Gastroesophageal sphincter (tissue), 4 donors: ENCODE measurements around the gene PMP22. TPM values are rescaled to one million over a fixed set of nuclear protein-coding genes. Genes with fewer than 3 reads are reported as not detected.

ENCODE experiments used
- ATAC-seq: fragments of 150-250 bp; one replicate; pipeline ENCODE4 v1.9.1; 2016; ENCODE audit warnings: mild to moderate bottlenecking, moderate library complexity
- H3K27ac ChIP-seq, 4 donors: fragments of 200-600 bp; sonication (generic) in 3 of 4; 1 replicate in 3 of 4; 2 replicates in 1 of 4; pipeline ENCODE4 v1.5.1; 2016 to 2019
- H3K27me3 ChIP-seq: fragments of 200-600 bp; sonication (generic); one replicate; pipeline ENCODE4 v1.5.1; 2019
- H3K36me3 ChIP-seq, 2 donors: fragments of 200-600 bp; sonication (generic); one replicate each; pipeline ENCODE4 v1.5.1; 2019; ENCODE audit warnings: control low read depth in 1 of 2
- H3K4me1 ChIP-seq, 3 donors: fragments of 200-600 bp; sonication (generic); 1 replicate in 2 of 3; 2 replicates in 1 of 3; pipeline ENCODE4 v1.5.1; 2016 to 2019; ENCODE audit warnings: control low read depth in 2 of 3
- H3K4me3 ChIP-seq, 2 donors: fragments of 200-600 bp; sonication (generic); one replicate each; pipeline ENCODE4 v1.5.1; 2019; ENCODE audit warnings: mild to moderate bottlenecking in 1 of 2, moderate library complexity in 1 of 2
- H3K9me3 ChIP-seq, 3 donors: fragments of 200-600 bp; sonication (generic); one replicate each; pipeline ENCODE4 v1.5.1; 2017 to 2019; ENCODE audit warnings: control low read depth in 2 of 3
- EP300 ChIP-seq: sonication (generic); formaldehyde crosslinking; IDR thresholded peaks from one replicate; pipeline ENCODE4 v1.6.1; 2017; ENCODE audit warnings: antibody characterized with exemption, mild to moderate bottlenecking
- POLR2A ChIP-seq, 2 donors: fragments of 450-650 bp; IDR thresholded peaks; one replicate each; pipeline ENCODE4 v1.6.1; 2017; ENCODE audit warnings: antibody characterized with exemption in 2 of 2, mild to moderate bottlenecking in 2 of 2, moderate library complexity in 1 of 2
- POLR2AphosphoS5 ChIP-seq: sonication (generic); formaldehyde crosslinking; IDR thresholded peaks from one replicate; pipeline ENCODE4 v1.6.1; 2017; ENCODE audit warnings: antibody characterized with exemption
- WGBS, 2 donors: methylation state at CpG; one replicate each; pipeline ENCODE4 v1.1.5; 2018; ENCODE audit warnings: low coverage in 1 of 2; 5-methylcytosine and 5-hydroxymethylcytosine counted together
- total RNA-seq, 4 donors: library from RNA; depleted of rRNA; stranded (reverse); fragments of >200 nt; gene quantifications; one replicate each; pipeline ENCODE4 v1.1.0, GENCODE V29; 2016
- TF ChIP-seq, protein P1 (sequence below), 4 experiments: fragments of 200-600 bp in 2 of 4; fragments of 450-650 bp in 2 of 4; sonication (generic) in 1 of 4; IDR thresholded peaks; one replicate each; pipeline ENCODE4 v1.5.1; 2017 to 2019; ENCODE audit warnings: antibody characterized with exemption in 4 of 4, mild to moderate bottlenecking in 2 of 4, moderate library complexity in 2 of 4

The PMP22 gene
- total RNA-seq = 100 to 1,000 TPM; 145 to 268 (median 242) TPM

DNA sequence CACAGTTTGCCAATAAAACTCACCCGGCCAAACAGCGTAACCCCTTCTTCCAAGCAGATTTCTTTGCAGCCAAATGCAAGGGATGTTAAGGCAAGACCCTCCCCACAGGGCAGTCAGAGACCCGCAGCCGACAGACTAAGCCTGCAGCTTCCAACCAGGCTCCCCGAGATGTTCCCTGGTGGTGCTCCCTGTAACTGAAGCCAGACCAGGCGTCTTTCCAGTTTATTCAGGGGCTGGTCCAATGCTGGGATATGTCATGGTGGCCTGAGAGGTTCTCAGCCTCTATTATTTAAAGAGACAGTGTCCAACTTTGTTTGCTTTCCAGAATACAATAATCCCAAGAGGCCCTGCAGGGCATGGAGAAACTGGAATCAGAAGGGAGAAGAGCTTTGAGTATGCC is at the start of gene PMP22:
TSS of gene PMP22 (minus strand) at position 196 of the 400 bp plus-strand sequence. CDS start 4,599 bp downstream, outside the sequence.
- H3K4me3 ChIP-seq = peak within 1 kb of the TSS; percentile 21 to 70
- H3K27me3 ChIP-seq = no peaks in the 10 kb centered on the region
- H3K36me3 ChIP-seq = no peaks in the 10 kb centered on the region
- no peaks in the 10 kb centered on the region for H3K9me3 ChIP-seq
- ATAC-seq = no peak
- 45% methylated on average over 5 of the region's 6 CpGs; no CpG with 5 or more reads in 1 of the 2 donors for WGBS, 2 donors
- H3K4me1 ChIP-seq = peaks cover 0 to 43% (median 6%) of the 10 kb centered on the region in 3 donors
- peak within 1 kb of the TSS in 3 of 4 donors; percentile 53 to 98 (median 96) for H3K27ac ChIP-seq
- TF ChIP-seq EP300 = no peak
- TF ChIP-seq POLR2AphosphoS5 = peak; percentile 30
- TF ChIP-seq, protein P1, sequence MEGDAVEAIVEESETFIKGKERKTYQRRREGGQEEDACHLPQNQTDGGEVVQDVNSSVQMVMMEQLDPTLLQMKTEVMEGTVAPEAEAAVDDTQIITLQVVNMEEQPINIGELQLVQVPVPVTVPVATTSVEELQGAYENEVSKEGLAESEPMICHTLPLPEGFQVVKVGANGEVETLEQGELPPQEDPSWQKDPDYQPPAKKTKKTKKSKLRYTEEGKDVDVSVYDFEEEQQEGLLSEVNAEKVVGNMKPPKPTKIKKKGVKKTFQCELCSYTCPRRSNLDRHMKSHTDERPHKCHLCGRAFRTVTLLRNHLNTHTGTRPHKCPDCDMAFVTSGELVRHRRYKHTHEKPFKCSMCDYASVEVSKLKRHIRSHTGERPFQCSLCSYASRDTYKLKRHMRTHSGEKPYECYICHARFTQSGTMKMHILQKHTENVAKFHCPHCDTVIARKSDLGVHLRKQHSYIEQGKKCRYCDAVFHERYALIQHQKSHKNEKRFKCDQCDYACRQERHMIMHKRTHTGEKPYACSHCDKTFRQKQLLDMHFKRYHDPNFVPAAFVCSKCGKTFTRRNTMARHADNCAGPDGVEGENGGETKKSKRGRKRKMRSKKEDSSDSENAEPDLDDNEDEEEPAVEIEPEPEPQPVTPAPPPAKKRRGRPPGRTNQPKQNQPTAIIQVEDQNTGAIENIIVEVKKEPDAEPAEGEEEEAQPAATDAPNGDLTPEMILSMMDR (IDR thresholded peaks at IDR 0.05) = peak in 1 of 4 experiments; percentile 13
- no peak for TF ChIP-seq POLR2A (IDR thresholded peaks at IDR 0.05)

DNA sequence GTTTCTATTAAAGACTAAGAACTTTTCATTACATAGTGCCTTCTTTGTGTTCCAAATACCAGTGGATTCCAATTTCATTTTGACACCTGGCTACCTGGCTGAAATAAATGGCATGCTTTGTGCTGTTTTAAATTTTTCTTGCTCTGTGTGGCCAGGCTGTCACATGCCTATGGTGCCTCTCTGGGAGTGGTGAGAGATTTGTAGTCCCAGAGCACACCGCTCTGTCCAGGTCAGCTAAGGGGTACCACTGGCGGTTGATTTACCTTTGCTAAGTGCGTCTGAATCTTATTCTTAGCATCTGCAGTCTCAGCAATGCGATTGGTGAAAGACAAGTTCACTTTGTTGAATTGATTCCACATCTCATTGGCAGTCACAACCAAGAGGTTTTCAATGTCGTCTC is 46.9 kb upstream of the PMP22 start:
- WGBS, 2 donors = 97 to 100% methylated on average over 3 to 5 of the region's 5 CpGs
- H3K9me3 ChIP-seq = no peaks in the 10 kb centered on the region

DNA sequence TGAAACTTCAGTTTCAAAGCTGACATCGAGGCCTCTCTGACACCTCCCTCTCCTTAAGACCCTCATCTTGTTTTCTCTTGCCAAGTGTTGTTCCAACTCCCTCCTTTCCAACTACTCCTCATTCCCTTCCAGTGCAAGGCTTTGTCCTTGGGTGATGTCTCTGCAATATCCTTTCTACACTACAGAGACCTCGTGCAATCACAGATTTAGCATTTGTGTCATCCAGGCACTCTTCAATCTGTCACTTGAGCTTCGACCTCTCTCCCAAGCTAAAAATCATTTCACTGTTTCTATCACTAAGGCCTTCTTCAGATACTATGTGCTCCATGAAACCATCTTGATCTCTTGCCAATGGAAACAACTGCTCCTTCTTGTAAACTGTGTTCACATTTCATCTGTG is 44.7 kb upstream of the PMP22 start:
- peaks cover 0 to 13% (median 0%) of the 10 kb centered on the region in 3 donors for H3K4me1 ChIP-seq
- H3K36me3 ChIP-seq = no peaks in the 10 kb centered on the region
- 42 to 47% methylated on average over 3 of the region's 3 CpGs for WGBS, 2 donors
- no peak overlapping the region for H3K4me3 ChIP-seq
- H3K27ac ChIP-seq = no peak overlapping the region
- no peaks in the 10 kb centered on the region for H3K27me3 ChIP-seq
- no peaks in the 10 kb centered on the region for H3K9me3 ChIP-seq
- no peak for ATAC-seq
- TF ChIP-seq, protein P1 (IDR thresholded peaks at IDR 0.05) = no peak
- TF ChIP-seq POLR2A (IDR thresholded peaks at IDR 0.05) = no peak
- no peak for TF ChIP-seq EP300

More for the DNA sequence above, 46.9 kb upstream of the PMP22 start:
- H3K4me1 ChIP-seq = peaks cover 0 to 8% (median 0%) of the 10 kb centered on the region in 3 donors
- no peak overlapping the region for H3K27ac ChIP-seq
- no peak overlapping the region for H3K4me3 ChIP-seq
- TF ChIP-seq, protein P1 (IDR thresholded peaks at IDR 0.05) = no peak
- TF ChIP-seq POLR2A (IDR thresholded peaks at IDR 0.05) (no peak), POLR2AphosphoS5 (no peak), EP300 (no peak)
- no peak for ATAC-seq
- no peaks in the 10 kb centered on the region for H3K36me3 ChIP-seq
- H3K27me3 ChIP-seq = no peaks in the 10 kb centered on the region

DNA sequence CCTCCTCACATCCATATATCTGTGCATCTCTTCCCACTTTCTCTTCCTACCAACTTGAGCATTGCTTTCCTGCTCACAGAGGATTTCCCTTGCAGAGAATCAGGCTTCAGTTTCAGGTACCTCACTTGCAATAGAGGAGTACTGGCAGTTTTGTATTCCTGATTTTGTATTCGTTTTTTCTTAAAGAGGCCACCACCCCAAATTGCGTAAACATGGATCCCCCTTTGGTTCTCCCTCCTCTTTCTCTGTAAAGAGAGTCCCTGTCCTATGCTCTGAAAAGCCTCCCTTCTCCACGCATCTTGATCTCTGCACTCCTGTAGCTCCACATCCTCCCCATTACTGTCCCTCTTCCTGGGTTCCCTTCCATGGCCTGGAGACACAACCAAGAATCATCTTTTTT is 44.1 kb upstream of the PMP22 start:
- H3K4me1 ChIP-seq = peaks cover 0 to 13% (median 0%) of the 10 kb centered on the region in 3 donors

DNA sequence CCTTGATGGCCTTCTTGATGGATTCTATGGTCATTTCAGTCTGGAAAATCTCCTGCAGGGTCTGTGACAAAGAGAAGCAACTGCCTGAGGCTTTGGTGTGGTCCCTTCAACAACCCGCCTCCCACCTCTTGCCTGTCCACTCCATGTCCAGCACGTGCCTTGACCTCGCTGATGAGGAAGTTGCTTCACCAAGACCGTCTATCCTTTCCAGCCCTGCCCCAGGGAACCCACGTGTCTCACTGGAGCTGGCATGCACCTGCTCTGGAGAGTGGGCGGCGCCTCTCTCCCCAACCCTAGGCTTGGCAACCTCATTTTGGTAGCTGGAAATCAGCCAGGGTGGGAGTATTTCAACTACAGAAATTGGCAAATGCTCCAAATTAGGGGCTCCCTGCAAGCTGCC is 43.6 kb upstream of the PMP22 start:
- Histone ChIP-seq H3K27ac (no peak overlapping the region), H3K4me1 (peaks cover 0 to 13% (median 0%) of the 10 kb centered on the region in 3 donors), H3K9me3 (no peaks in the 10 kb centered on the region), H3K27me3 (no peaks in the 10 kb centered on the region), H3K36me3 (no peaks in the 10 kb centered on the region), H3K4me3 (no peak overlapping the region)
- 80 to 100% methylated on average over 1 to 2 of the region's 7 CpGs for WGBS, 2 donors
- TF ChIP-seq, protein P1 (IDR thresholded peaks at IDR 0.05) = no peak
- ATAC-seq = no peak

More for the DNA sequence above, 44.1 kb upstream of the PMP22 start:
- no peak overlapping the region for H3K4me3 ChIP-seq
- TF ChIP-seq POLR2AphosphoS5 (no peak), EP300 (no peak), POLR2A (IDR thresholded peaks at IDR 0.05) (no peak)
- TF ChIP-seq, protein P1 (IDR thresholded peaks at IDR 0.05) = no peak
- ATAC-seq = no peak
- no peaks in the 10 kb centered on the region for H3K36me3 ChIP-seq
- 63 to 76% methylated on average over 3 of the region's 3 CpGs for WGBS, 2 donors
- H3K27me3 ChIP-seq = no peaks in the 10 kb centered on the region
- no peak overlapping the region for H3K27ac ChIP-seq
- no peaks in the 10 kb centered on the region for H3K9me3 ChIP-seq
